Suppressor macrophage treated with lipopolysaccharide for 1 hour (primary cell): ENCODE results near the gene MAP4K3.

Source experiments
- DNase-seq, 3 donors: peaks; one replicate each; pipeline ENCODE4 v3.0.0-alpha.2; 2020 to 2022

Gene MAP4K3

GRCh38 chr2:39234754-39235153 is 202.3 kb downstream of the MAP4K3 start:
- no peak for DNase-seq

DNA sequence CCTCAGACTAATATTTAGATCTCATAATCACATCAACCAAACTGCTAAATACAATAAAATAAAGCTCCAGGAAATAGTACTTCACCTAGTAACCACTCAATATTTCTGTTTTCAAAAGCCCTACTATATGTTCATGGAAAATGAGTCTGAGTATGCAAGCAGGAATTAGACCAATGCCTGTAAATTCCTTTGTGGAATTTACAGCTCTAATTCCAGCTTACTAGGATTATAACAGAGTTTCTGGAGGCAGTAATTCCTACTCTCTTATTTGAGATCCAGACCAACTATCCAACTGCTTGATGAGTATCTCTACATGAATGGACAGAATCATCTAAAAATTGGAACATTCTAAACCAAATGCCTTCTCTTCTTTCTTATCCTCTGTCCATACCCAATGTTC is 204.9 kb downstream of the MAP4K3 start:
- DNase-seq = no peak

DNA sequence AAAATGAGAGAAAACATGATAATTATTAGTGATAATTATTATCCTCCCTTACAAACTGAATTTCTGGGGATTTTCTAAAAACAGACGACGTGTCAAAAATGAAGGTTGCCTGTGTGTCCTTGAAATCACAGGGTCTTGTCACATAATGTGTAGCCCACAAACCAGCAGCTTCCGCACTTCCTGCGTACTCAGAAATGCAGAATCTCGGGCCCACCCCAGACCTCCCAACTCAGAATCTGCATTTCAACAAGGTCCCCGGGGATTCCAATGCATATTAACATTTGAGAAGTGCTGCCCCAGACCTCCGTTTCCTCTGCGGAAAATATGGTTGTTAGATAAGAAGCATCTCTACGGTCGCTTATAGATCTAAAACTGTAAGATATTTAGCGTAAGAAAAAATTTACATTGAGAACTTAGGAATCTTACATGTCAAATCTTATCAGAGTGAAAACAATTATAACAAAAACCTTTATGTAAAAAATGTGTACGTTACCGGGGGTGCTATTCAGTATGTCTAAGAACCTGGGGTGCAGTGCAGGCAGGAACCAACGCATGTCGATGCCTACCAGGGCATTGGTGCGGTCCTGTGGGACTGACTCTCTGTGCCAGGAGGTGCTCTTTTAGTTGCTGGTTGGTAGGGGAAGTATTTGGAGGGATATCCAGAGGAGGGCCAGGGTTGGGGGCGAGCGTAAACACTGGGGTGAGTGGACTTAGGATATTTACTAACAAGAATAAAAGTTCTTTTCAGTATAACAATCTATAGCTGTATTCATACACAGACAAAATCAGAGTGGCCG is 208.5 kb downstream of the MAP4K3 start:
- DNase-seq = no peak

DNA sequence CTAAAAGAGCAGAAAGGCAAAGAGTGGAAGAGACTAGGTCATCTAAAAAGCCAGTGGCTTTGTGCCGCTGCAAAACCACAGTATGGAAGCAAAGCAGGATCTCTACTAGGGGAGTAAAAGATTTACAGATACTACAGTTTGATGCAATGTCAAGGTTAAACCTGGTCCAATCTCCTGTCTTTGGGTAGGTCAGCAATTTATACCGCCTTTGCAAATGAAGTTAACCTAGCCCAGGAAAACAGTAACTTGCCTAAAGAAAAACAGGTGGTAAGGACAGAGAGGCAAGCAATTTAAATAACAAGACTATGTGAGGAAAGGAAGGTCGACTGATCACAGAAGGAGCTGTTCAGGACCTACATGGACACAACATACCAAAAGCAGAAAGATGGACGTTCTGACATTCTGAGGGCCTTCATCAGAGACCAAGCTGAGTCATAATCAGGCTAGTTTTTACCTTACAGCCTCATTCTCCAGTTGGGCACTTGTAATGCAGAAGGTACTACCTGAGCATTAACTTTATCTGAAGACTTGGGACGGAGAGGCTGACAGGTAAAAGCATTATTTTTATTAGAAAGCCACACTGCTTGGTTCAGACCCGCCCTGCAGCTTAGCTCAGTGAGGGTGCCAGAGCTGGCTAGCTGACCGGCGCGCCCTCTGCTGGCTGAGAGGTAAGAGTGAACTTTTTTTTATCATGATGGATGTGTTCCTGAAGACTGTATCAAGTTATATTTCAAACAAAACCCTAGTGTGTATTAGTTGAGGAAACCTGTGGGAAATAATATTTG is 209.3 kb downstream of the MAP4K3 start:
- peak; percentile 78 to 86 (median 84) for DNase-seq

DNA sequence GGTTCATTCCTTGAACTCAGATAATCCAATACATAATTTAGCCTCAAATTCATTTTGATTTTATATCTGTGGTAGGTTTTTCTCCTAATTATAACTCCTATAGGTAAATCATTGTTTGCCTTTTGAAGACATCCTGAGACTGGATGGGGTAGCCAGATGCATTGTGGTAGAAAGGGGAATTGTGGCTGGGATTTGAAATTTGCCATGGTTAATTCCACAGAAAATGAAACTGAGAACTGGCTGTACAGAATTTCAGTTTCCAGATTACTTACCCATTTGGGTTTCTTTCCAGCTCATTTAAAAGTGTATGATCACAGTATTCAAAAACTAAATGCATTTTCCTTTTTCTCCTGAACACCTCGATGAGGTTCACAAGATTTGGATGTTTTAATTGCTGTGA is 211.5 kb downstream of the MAP4K3 start:
- peak in 2 of 3 donors; percentile 13 to 28 for DNase-seq

GRCh38 chr2:39223909-39224308 is 213.2 kb downstream of the MAP4K3 start:
- DNase-seq = no peak

DNA sequence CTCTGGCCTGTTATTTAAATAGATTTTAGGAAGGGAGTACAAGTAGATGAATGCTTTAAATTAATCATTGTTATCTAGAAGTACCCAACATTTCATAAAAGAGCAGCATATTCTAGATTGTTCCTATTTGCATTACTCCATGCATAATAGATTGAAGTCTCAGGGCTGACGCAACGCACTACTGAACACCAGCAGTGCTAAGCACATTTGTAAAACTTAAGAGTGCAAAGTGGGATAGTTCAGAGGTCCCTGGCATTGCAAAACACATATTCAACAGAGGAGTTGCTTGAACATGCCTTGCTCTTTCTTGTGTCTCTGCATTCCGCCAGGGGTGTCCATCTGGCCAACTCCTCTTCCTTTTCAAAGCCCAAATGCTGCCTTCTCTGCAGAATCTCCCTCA is 215.6 kb downstream of the MAP4K3 start:
- no peak for DNase-seq

GRCh38 chr2:39220136-39220535 is 216.9 kb downstream of the MAP4K3 start:
- no peak for DNase-seq

DNA sequence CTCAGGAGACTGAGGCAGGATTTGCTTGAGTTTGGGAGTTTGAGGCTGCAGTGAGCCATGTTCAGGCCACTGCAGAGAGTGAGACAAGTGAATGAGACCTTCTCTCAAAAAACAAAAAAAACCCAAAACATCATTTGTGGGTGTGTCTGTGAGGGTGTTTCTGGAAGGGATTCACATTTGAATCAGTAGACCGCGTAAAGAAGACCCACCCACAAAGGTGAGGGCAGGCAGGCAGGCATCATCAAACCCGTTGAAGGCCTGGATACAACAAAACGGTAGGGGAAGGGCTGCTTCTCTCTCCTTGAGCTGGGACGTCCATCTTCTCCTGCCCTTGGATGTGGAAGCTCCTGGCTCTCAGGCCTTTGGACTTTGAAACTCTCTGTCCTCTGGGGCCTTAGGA is 218.7 kb downstream of the MAP4K3 start:
- no peak for DNase-seq

- DNase-seq = no peak
These were observed 219.9 kb downstream of the MAP4K3 start for GRCh38 chr2:39217192-39217550.

DNA sequence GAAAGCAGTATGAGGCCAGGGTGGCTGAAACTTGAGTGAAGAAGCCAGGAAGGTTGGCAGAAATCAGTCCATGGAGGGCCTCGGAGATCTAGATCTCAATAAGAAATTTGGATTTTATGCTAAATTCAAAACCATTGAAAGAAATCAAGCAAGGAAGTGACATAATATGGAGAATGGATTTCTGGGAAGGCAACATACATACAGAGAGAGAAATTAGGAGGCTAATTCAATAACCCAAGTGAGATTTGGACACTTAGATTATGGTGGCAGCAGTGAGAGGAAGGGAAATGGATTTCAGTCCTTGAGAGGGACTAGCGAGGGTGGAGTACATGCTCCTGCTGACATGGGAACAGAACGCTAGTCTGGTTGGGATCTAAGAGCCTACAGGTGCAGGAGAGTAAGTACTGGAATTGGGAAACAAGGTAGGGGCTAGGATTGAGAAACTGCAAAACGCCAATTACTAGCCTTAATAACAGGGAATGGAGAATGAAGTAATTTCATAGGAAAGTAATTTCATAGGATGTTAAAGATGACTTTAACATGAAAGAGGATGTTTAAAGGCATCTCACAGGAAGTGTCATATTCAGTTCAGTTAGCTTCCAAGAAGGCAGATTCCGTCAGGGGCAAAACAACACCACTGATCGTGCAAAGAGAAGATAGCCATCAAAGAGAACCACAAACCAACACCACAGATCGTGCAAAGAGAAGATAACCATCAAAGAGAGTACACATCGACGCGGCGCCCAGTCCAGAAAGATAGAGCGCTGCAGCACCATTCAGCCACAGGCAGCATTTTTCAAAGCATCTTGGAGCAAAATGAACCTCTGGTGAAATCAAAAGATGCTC is 220.5 kb downstream of the MAP4K3 start:
- DNase-seq = no peak

GRCh38 chr2:39215545-39215944 is 221.5 kb downstream of the MAP4K3 start:
- DNase-seq = no peak

DNA sequence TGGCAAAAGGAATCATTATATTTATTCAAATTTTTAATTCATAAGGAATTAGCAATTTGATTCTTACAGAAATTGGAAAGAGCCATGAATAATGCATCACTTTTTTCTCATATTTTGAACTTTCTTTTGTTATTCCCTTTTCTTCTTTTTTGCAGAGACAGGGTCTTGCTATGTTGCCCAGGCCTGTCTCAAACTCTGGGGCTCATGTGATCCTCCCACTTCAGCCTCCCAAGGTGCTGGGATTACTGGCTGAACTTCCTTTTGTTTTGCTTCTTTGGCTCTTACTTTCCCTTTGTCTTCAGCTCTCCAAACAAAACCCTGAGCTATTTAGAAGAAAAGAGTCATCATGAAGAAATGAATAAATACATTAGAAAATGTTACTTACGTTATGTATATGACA is 224.1 kb downstream of the MAP4K3 start:
- DNase-seq = no peak

- DNase-seq = no peak
These were observed 226.2 kb downstream of the MAP4K3 start for GRCh38 chr2:39210846-39211245.

- no peak for DNase-seq
These were observed 233.7 kb downstream of the MAP4K3 start for GRCh38 chr2:39203382-39203781.

- no peak for DNase-seq
These were observed 234.3 kb downstream of the MAP4K3 start for GRCh38 chr2:39202639-39203369.
